Keratinocyte (primary cell): ENCODE data around the gene DENND4A. TPM values are rescaled to one million over a fixed set of nuclear protein-coding genes. Genes with fewer than 3 reads are reported as not detected.

ENCODE experiments used
- DNase-seq: peaks from one replicate; pipeline ENCODE4 v3.0.0-alpha.2; 2011; ENCODE audit warnings: low read depth, missing footprints, low spot score
- FAIRE-seq: peaks from 2 replicates; lab custom pipeline; 2011; peaks lifted over from hg19 to GRCh38; lab: Jason Lieb, UNC
- H2AFZ ChIP-seq: 2 replicates; pipeline ENCODE4 v1.6.0; 2012; ENCODE audit warnings: low read length, control low read depth, inconsistent platforms; ENCODE audit not compliant: control insufficient read depth
- H3K27ac ChIP-seq: 2 replicates; pipeline ENCODE4 v1.5.1; 2011; ENCODE audit warnings: low read length; ENCODE audit not compliant: control insufficient read depth, insufficient read depth
- H3K27me3 ChIP-seq: 3 replicates; pipeline ENCODE4 v1.6.0; 2011; ENCODE audit warnings: low read length; ENCODE audit not compliant: control insufficient read depth, insufficient read depth; ENCODE audit errors: extremely low read depth
- H3K36me3 ChIP-seq, 2 experiments: 2 replicates in 1 of 2; 3 replicates in 1 of 2; pipeline ENCODE4 v1.5.1; 2011; ENCODE audit warnings: low read length in 2 of 2, mild to moderate bottlenecking in 1 of 2; ENCODE audit not compliant: control insufficient read depth in 2 of 2, insufficient read depth in 2 of 2; ENCODE audit errors: extremely low read depth in 1 of 2
- H3K4me1 ChIP-seq: 3 replicates; pipeline ENCODE4 v1.5.1; 2011; ENCODE audit warnings: low read length; ENCODE audit not compliant: control insufficient read depth, insufficient read depth; ENCODE audit errors: extremely low read depth
- H3K4me2 ChIP-seq: 3 replicates; pipeline ENCODE4 v1.6.0; 2011; ENCODE audit warnings: low read depth, low read length; ENCODE audit not compliant: control insufficient read depth, insufficient read depth; ENCODE audit errors: extremely low read depth
- H3K4me3 ChIP-seq, 3 experiments: fragments of 200-600 bp in 1 of 3; sonication (generic) in 1 of 3; 2 replicates in 2 of 3; 3 replicates in 1 of 3; pipeline ENCODE4 v1.5.1; 2011 to 2016; ENCODE audit warnings: low read length in 3 of 3, mild to moderate bottlenecking in 3 of 3, control low read depth in 2 of 3, inconsistent platforms in 1 of 3, low read depth in 1 of 3, mixed read lengths in 1 of 3, mixed run types in 1 of 3, moderate library complexity in 1 of 3; ENCODE audit not compliant: control insufficient read depth in 2 of 3, insufficient read depth in 2 of 3; ENCODE audit errors: extremely low read depth in 1 of 3
- H3K79me2 ChIP-seq: 2 replicates; pipeline ENCODE4 v1.6.0; 2012; ENCODE audit warnings: low read length; ENCODE audit not compliant: control insufficient read depth, insufficient read depth
- H3K9ac ChIP-seq: 3 replicates; pipeline ENCODE4 v1.6.0; 2011; ENCODE audit warnings: low read length; ENCODE audit not compliant: control insufficient read depth, insufficient read depth; ENCODE audit errors: extremely low read depth
- H3K9me1 ChIP-seq: 3 replicates; pipeline ENCODE4 v1.6.0; 2011; ENCODE audit warnings: low read length; ENCODE audit not compliant: control insufficient read depth, insufficient read depth; ENCODE audit errors: extremely low read depth
- H3K9me3 ChIP-seq: 2 replicates; pipeline ENCODE4 v1.5.1; 2012; ENCODE audit warnings: low read depth, low read length; ENCODE audit not compliant: control insufficient read depth
- H4K20me1 ChIP-seq: 3 replicates; pipeline ENCODE4 v1.6.0; 2011; ENCODE audit warnings: low read length; ENCODE audit not compliant: control insufficient read depth, insufficient read depth; ENCODE audit errors: extremely low read depth
- CTCF ChIP-seq, 3 experiments: IDR thresholded peaks in 1 of 3; conservative IDR thresholded peaks in 1 of 3; optimal IDR thresholded peaks in 1 of 3; 2 replicates in 2 of 3; 3 replicates in 1 of 3; pipeline versions ENCODE3 to v1.5.1; 2011; ENCODE audit warnings: low read length in 3 of 3, mild to moderate bottlenecking in 3 of 3, moderate library complexity in 2 of 3, control low read depth in 1 of 3, inconsistent platforms in 1 of 3; ENCODE audit not compliant: insufficient read depth in 2 of 3; ENCODE audit errors: extremely low read depth in 1 of 3
- EZH2 ChIP-seq: IDR thresholded peaks from one replicate; pipeline ENCODE4 v1.6.1; 2012; ENCODE audit warnings: inconsistent platforms, mild to moderate bottlenecking, low read length, moderate library complexity
- dilution Hi-C: fragments of 300-500 bp; cut with MboI; formaldehyde crosslinking; loops from one replicate; pipeline ENCODE4 v1.7.0; 2020; ENCODE audit warnings: low sequenced_read_pairs; ENCODE audit not compliant: extremely low pct_ligation_motif_present
- polyA plus RNA-seq, 5 experiments: library from polyadenylated mRNA; depleted of rRNA in 3 of 5; stranded (reverse) in 3 of 5; stranded (forward) in 1 of 5; unstranded in 1 of 5; fragments of >200 nt; gene quantifications; 1 replicate in 1 of 5; 2 replicates in 3 of 5; 3 replicates in 1 of 5; pipeline versions ENCODE4 v1.2.1 to v1.2.3, GENCODE V29; 2011 to 2012; ENCODE audit warnings: missing spikeins in 2 of 5, low read depth in 1 of 5, low replicate concordance in 1 of 5

DENND4A gene
- polyA plus RNA-seq, 1 donor (not counting 4 experiments of a cell fraction or from before 2014, with no cell fraction given): 10.0 TPM

GRCh38 chr15:65653801-65654521 is 138.1 kb downstream of the DENND4A start:
- peak overlapping the region; percentile 68 for H3K27ac ChIP-seq
- TF ChIP-seq EZH2 (no peak), CTCF (optimal IDR thresholded peaks at IDR 0.05 in 1 of 3, IDR thresholded peaks at IDR 0.05 in 1 of 3, conservative IDR thresholded peaks at IDR 0.05 in 1 of 3; ENCODE audit: extremely low read depth in 1 of 3, insufficient read depth in 2 of 3, low read length in 3 of 3) (no peak)
- dilution Hi-C loops: no loop called here
- peak overlapping the region; percentile 17 for H3K4me2 ChIP-seq
- H3K4me1 ChIP-seq: peaks cover 35% of the 10 kb centered on the region
- peaks cover 4% of the 10 kb centered on the region in 2 experiments for H3K36me3 ChIP-seq
- H3K4me3 ChIP-seq: no peak overlapping the region
- H4K20me1 ChIP-seq: no peaks in the 10 kb centered on the region
- no peaks in the 10 kb centered on the region for H3K79me2 ChIP-seq
- H3K9me3 ChIP-seq: no peaks in the 10 kb centered on the region
- H3K9me1 ChIP-seq: no peaks in the 10 kb centered on the region
- H2AFZ ChIP-seq: no peak overlapping the region
- FAIRE-seq (no peak), DNase-seq (no peak)
- no peak overlapping the region for H3K9ac ChIP-seq
- no peaks in the 10 kb centered on the region for H3K27me3 ChIP-seq

GRCh38 chr15:65653341-65653740 is 138.8 kb downstream of the DENND4A start:
- dilution Hi-C loops: no loop called here
- peaks cover 35% of the 10 kb centered on the region for H3K4me1 ChIP-seq
- H3K9me1 ChIP-seq: no peaks in the 10 kb centered on the region
- DNase-seq (peak; percentile 15), FAIRE-seq (no peak)
- peaks cover 4% of the 10 kb centered on the region in 2 experiments for H3K36me3 ChIP-seq
- no peaks in the 10 kb centered on the region for H4K20me1 ChIP-seq
- H3K27me3 ChIP-seq: no peaks in the 10 kb centered on the region
- H3K9ac ChIP-seq: no peak overlapping the region
- H3K4me2 ChIP-seq: peak overlapping the region; percentile 17
- TF ChIP-seq EZH2 (no peak), CTCF (optimal IDR thresholded peaks at IDR 0.05 in 1 of 3, IDR thresholded peaks at IDR 0.05 in 1 of 3, conservative IDR thresholded peaks at IDR 0.05 in 1 of 3; ENCODE audit: extremely low read depth in 1 of 3, insufficient read depth in 2 of 3, low read length in 3 of 3) (no peak)
- no peak overlapping the region for H2AFZ ChIP-seq
- peak overlapping the region; percentile 68 for H3K27ac ChIP-seq
- H3K79me2 ChIP-seq: no peaks in the 10 kb centered on the region
- H3K9me3 ChIP-seq: no peaks in the 10 kb centered on the region
- H3K4me3 ChIP-seq: no peak overlapping the region
